Stimulated activated CD8-positive, alpha-beta memory T cell treated with anti-CD3 and anti-CD28 coated beads, Interleukin-15, amount 100 ng/mL, for 4 hours (primary cell): ENCODE data around the gene SIX4.
"Not testable (repeated sequence)": the region's sequence is repeated elsewhere in the genome, so short reads cannot be mapped to it uniquely, and the experiment has no call there.

Source experiments
- DNase-seq, 2 donors: peaks; one replicate each; pipeline ENCODE4 v3.0.0-alpha.2; 2020; ENCODE audit warnings: low read depth in 2 of 2

SIX4 gene

GRCh38 chr14:60723907-60724618 is at the start of gene SIX4:
SIX4 (minus strand) TSS chr14:60724351; CDS start chr14:60724074, 277 bp downstream.
- no peak for DNase-seq

- DNase-seq, result no peak
Observed at GRCh38 chr14:60773558-60773957, 49.4 kb upstream of the SIX4 start.

DNA sequence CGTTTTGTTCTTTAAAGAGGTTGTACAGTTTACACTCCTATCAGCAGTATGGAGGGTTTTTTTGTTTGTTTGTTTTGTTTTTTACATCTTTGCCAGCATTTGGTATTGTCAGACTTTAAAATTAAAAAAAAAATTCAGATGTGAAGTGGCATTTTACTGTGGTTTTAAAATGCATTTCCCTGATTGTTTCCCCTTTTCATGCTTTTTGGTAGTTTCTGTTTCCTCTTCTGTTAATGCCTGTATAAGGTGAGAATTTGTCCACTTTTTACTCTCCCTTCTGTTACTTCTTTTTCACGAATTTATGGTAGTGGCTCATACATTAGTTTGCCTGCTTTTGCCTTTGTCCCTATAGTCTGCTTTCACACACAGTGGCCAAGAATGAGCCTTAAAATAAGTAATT is 47.0 kb upstream of the SIX4 start:
- no peak for DNase-seq

GRCh38 chr14:60768602-60769001 is 44.5 kb upstream of the SIX4 start:
- DNase-seq, result no peak

GRCh38 chr14:60760644-60761364 is 36.7 kb upstream of the SIX4 start:
- DNase-seq, result no peak

- DNase-seq, result no peak
Observed at GRCh38 chr14:60760209-60760608, 36.1 kb upstream of the SIX4 start.

GRCh38 chr14:60758885-60759284 is 34.7 kb upstream of the SIX4 start:
- DNase-seq, result no peak

DNA sequence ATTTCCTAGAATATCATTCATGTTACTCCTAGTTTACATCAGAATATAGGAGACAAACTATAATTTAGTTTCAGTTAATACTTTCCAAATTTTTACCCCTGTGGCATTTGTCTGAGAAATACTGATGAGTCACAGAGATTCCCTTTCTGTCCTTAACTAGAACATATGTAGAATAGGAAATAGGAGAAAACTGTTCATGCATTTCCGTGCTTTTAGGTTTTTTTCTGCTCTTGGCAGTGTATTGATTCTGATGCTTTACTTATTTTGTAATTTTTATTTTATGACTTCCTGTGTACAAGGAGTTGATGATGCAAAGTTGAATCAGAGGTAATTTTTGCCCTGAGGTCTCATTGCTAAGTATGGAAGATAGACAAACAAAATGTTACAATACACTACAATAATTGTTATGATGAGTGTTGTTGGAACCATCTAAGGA is 33.4 kb upstream of the SIX4 start:
- DNase-seq, result no peak

DNA sequence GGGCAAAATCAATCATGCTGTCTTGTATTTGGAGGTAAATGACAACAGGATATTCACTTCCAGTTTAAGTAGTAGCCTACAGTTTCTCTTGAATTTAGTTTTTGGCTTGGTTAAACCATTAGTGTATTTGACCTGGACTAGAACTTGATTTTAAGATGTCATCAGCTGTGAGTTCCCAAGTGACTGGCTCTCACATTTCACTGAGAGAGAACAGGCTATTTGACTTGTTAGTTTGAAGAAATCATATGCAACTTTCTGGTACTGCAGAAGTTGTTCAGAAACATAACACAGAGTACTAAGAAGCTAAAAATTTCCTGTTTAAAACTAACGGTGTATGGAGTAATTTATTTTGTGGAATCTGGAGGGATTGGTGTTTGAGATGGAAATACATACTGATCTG is 32.7 kb upstream of the SIX4 start:
- no peak for DNase-seq

- peak in 1 of 2 donors; percentile 35 for DNase-seq
Observed at GRCh38 chr14:60753264-60754119, 29.3 kb upstream of the SIX4 start.

- DNase-seq, result no peak
Observed at GRCh38 chr14:60744566-60744965, 20.4 kb upstream of the SIX4 start.

GRCh38 chr14:60738843-60739508 is 14.8 kb upstream of the SIX4 start:
- DNase-seq, result no peak

GRCh38 chr14:60736494-60736893 is 12.3 kb upstream of the SIX4 start:
- DNase-seq, result no peak

- no peak for DNase-seq
Observed at GRCh38 chr14:60735416-60735815, 11.3 kb upstream of the SIX4 start.

- DNase-seq, result peak; percentile 48 to 52
Observed at GRCh38 chr14:60734465-60735242, 10.5 kb upstream of the SIX4 start, which contains the start of gene MNAT1. MNAT1 (plus strand) TSS chr14:60734761; CDS start chr14:60734863, 102 bp downstream.

GRCh38 chr14:60732840-60733483 is 8.8 kb upstream of the SIX4 start:
- no peak for DNase-seq

- not testable (repeated sequence) for DNase-seq
Observed at GRCh38 chr14:60731291-60731690, 7.1 kb upstream of the SIX4 start.

DNA sequence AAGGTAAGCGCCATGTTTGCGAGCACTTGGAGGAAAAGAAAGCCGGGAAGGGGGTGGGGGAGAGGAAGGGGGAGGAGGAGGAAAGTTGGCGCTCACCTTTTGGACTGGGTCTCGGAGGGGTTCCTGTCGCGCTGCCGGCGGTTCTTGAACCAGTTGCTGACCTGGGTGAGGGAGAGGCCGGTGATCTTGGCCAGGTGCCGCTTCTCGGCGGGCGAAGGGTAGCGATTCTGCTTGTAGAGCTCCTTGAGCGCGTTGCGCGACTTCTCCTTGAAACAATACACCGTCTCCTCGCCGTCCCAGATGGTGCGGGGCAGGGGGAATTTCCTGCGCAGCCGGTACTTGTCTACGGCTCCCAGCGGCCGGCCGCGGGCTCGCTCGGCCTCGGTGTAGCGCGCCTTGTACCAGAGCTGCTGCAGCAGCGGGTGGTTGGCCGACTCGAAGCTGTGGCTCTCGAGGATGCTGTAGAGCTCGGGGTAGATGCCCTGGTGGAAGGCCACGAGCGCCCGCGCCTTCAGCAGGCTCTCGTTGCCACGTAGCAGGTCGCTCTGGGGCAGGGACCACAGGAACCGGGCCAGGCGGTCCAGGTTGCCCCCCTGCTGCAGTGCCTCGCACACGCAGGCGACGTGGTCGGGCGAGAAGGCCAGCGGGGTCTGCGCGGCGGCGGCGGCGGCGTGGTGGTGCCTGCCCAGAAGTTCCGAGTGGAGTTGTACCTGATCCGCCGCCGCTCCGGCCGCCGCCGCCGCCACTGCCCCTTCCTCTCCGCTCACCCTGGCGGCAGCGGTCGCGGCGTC is 840 bp downstream of the SIX4 start:
- DNase-seq, result no peak

DNA sequence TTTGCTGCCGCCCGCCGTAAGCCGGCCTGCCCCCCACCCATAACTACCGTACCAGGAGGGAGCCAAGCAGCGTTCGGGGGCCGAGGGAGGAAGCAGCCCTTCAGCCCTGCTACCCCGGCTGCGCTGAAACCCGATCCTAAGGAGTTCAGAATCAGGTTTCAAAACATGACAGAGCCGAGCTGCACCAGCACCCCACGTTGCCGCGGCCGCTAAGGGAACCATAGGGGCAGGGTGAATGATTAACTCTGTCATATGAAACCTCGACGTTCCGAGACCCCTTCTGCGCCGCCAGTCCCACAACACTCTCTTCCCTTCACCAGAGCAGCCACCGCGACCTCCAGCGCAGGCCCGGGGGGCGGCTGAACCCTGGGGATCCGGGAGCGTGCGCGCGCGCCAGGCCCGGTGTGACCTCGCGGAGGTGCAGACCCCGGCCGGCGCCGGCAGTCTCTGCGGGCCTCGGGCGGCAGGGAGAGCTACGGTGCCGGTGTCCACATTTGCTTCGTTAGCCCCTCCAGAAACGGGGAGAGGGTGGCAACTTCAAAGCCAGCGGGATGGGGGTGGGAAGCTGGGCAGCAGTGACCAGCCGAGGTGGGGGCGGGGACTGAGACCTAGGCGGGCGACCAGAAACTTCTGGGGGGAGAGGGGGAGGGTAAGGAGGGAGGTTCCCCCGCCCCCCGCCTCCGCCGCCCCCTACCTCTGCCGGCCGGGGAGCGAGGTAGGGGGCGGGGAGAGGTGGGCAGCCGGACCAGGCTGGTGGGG is 1.6 kb downstream of the SIX4 start:
- DNase-seq, result no peak
